KOPT-K1 (cell line): ENCODE measurements around the gene TMEM203.

Experiments
- H3K27ac ChIP-seq: fragments of 200-600 bp; sonication (generic); 2 replicates; pipeline ENCODE4 v1.5.1; 2016; ENCODE audit warnings: antibody characterized with exemption, mild to moderate bottlenecking, low read depth, low read length; ENCODE audit not compliant: poor library complexity, severe bottlenecking
- H3K36me3 ChIP-seq: fragments of 200-600 bp; sonication (generic); 2 replicates; pipeline ENCODE4 v1.5.1; 2017; ENCODE audit warnings: antibody characterized with exemption, mild to moderate bottlenecking, low read length, moderate library complexity; ENCODE audit not compliant: insufficient read depth
- H3K9me3 ChIP-seq: fragments of 200-600 bp; sonication (generic); 2 replicates; pipeline ENCODE4 v1.5.1; 2017; ENCODE audit warnings: antibody characterized with exemption, low read length, mild to moderate bottlenecking; ENCODE audit not compliant: insufficient read depth, poor library complexity, severe bottlenecking

TMEM203 gene

GRCh38 chr9:137218212-137218753, 12.8 kb upstream of the TMEM203 start:
- Histone ChIP-seq H3K36me3 (peaks cover 51% of the 10 kb centered on the region; the same call in 1 of the 2 replicates), H3K27ac (no peak overlapping the region), H3K9me3 (no peaks in the 10 kb centered on the region)

DNA sequence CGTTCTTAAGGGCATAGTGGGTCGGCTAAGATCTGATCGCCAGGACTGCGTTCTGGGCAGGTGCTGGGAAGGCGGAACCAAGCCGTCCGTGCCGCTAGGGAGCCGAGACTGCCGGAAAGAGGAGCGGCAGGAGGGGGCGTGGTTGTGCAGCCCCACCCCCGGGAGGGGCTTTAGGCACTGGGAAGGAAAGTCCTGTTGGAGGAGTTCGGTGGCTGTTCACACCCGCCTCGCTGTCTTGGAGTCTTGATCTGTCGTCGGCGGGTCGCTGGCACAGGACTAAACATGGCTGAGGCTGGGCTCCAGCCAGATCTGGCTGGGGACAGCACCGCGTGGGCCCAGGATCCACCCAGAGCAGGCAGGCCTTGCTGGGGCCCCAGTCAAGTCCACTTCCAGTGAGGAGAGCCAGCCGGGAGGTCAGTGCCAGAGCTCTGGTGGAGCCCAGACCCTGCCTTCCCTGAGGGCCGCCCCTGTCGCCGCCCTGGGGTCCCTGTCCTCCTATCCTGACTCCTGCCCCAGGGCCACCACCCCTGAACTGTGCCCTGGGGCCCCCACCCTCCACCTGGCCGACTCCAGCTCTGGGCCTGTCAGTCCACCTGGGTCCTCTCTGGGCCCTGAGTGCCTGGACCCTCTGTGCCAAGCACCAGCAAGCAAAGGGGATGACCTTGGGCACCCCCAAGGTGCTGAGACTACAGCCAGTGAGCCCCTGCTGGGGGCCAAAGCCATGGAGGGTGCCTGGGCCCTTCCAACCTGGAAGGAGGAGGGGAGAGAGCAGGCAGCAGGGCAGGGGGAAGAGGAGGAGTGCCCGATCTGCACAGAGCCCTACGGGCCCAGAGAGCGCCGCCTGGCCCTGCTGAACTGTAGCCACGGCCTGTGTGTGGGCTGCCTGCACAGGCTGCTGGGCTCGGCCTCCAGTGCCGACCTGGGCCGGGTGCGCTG, 12.1 kb upstream of the TMEM203 start:
- Histone ChIP-seq H3K27ac (no peak overlapping the region), H3K36me3 (peaks cover 58% of the 10 kb centered on the region; the same call in 1 of the 2 replicates), H3K9me3 (no peaks in the 10 kb centered on the region)

DNA sequence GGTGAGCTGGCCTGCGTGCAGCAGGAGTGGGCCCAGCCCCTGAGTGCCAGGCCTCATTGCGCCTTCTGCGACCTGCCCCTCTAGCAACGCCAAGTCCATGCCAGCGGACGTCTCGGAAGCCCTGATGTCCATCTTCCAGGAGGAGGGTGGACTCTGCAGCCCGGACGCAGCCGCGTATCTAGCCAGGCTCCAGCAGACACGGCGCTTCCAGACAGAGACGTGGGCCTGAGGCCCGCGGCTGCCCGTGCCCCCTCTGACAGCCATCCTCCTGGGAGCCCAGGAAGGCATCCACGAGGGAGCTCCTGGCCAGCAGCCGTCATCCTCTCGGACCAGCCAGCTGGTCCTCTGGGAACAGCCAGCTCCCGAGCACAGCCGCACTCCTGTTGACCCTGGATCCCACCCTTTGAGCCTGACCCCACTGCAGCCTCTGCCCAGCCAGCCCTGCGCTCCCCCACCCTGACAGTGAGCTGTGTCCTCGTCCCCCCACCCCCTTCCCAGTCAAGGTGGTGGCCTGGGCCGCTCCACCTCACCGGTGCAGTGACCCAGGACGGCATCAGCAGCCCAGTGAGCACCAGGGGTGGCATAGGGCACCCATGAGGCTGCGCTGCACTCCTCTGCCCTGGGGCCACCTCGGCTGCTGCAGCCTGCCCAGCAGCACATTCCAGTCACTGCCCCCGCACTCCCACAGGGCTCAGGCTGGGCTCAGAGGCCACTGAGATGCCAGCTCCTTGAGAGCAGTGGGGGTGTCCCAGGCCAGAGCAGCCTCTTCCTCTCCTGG, 10.9 kb upstream of the TMEM203 start:
- H3K36me3 ChIP-seq, result peaks cover 63% of the 10 kb centered on the region; the same call in 1 of the 2 replicates
- H3K27ac ChIP-seq, result no peak overlapping the region
- H3K9me3 ChIP-seq, result no peaks in the 10 kb centered on the region

DNA sequence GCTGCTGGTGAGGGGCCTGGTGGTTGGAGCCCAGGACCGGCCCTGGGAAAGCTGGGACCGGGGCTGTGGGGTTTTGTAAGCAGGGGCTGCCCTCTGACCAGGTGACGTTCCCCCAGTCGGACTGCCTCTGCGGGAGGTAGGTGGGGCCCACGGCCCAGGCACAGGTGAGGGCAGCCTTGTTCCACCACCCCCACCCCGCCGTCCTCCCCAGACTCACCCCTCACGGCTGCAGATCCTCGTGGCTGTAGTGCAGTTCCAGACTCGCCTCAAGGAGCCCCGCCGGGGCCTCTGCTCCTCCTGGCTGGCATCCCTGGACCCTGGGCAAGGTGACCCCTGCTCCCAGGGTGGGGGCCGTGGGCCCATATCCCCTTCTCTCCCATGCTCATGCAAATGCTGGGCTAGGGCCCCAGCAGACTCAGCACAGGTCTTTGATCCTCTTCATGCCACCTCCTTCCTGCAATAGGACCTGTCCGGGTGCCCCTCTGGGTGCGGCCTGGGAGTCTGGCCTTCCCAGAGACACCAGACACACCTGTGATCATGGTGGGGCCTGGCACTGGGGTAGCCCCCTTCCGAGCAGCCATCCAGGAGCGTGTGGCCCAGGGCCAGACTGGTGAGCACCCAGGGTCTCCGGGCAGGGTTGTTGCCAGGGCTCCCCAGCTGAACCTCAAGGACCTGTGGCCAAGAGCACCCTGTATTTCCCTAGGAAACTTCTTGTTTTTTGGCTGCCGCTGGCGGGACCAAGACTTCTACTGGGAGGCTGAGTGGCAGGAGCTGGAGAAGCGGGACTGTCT, 9.9 kb upstream of the TMEM203 start:
- Histone ChIP-seq H3K36me3 (peaks cover 72% of the 10 kb centered on the region; the same call in 1 of the 2 replicates), H3K27ac (no peak overlapping the region), H3K9me3 (no peaks in the 10 kb centered on the region)

DNA sequence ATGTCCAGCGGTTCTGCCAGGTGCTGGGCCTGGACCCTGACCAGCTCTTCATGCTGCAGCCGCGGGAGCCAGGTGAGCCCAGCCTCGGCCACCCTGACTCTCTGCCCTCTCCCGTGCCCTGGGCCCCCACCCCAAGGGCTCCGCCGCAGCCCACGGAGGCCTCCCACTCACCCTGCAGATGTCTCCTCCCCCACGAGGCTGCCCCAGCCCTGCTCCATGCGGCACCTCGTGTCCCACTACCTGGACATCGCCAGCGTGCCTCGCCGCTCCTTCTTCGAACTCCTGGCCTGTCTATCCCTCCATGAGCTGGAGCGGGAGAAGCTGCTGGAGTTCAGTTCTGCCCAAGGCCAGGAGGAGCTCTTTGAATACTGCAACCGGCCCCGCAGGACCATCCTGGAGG, 9.2 kb upstream of the TMEM203 start:
- Histone ChIP-seq H3K9me3 (no peaks in the 10 kb centered on the region), H3K36me3 (peaks cover 79% of the 10 kb centered on the region), H3K27ac (no peak overlapping the region)

GRCh38 chr9:137213160-137214060, 8.0 kb upstream of the TMEM203 start:
- Histone ChIP-seq H3K36me3 (peaks cover 84% of the 10 kb centered on the region), H3K27ac (no peak overlapping the region)

DNA sequence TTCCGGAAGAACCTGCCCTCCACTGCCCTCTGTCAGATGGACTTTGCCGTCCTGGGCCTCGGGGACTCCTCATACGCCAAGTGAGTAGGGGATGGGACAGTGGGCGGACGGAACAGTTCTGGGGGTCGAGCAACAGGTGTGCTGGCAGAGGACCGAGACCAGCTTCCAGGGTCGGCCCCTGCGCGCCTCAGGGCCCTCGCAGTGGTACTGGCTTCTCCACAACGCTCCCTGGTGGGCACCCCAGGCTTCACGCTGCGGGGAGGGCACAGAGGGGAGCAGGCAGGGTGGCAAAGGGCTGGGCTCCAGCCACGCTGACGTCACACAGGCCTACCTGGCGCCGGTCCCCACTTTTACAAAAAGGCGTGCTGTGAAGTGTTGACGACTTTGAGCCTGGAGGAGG, 7.1 kb upstream of the TMEM203 start:
- no peaks in the 10 kb centered on the region for H3K9me3 ChIP-seq
- peaks cover 86% of the 10 kb centered on the region for H3K36me3 ChIP-seq
- H3K27ac ChIP-seq, result no peak overlapping the region

More at GRCh38 chr9:137213160-137214060, 8.0 kb upstream of the TMEM203 start:
- H3K9me3 ChIP-seq, result no peaks in the 10 kb centered on the region

DNA sequence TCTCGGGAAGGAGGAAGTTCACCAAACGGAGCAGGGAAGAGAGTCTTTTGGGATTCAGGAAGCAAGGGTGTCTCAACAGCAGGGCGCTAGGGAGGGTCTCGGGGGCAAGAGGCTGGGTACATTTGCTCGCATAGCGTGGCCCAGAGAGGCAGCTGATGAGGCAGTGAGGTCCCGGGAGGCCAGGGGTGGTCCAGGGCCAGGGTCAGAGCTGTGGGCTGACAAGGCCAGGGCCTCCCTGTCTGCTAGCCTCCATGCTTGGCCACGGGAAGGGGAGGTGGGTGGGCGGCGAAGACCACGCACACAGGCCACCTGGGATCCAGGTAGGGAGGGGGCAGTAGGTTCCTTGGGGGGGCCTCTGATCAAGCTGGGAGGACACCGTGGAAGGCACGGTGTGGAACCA, 6.1 kb upstream of the TMEM203 start:
- H3K9me3 ChIP-seq, result no peaks in the 10 kb centered on the region
- peaks cover 84% of the 10 kb centered on the region for H3K36me3 ChIP-seq
- no peak overlapping the region for H3K27ac ChIP-seq

DNA sequence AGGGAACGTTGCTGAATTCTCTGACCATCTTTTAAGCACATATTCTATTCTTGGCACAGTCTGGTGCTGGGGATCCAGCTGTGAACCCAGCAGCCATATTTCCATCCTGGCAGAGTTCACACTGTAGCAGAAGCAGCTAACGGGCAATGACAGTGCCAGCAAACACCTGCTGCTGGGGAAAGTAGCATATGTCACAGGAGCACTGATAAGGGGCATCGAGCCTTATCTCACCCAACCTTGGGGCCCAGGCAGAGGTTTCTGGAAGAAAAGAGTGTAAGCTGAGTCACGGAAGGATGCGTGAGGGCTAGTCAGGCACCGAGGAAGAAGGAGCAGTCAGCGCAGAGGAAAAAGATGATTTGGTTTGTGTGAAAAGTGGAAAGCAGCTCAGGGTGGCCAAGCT, 1.2 kb upstream of the TMEM203 start:
- H3K36me3 ChIP-seq, result peaks cover 42% of the 10 kb centered on the region
- H3K27ac ChIP-seq, result peak overlapping the region; percentile 76

DNA sequence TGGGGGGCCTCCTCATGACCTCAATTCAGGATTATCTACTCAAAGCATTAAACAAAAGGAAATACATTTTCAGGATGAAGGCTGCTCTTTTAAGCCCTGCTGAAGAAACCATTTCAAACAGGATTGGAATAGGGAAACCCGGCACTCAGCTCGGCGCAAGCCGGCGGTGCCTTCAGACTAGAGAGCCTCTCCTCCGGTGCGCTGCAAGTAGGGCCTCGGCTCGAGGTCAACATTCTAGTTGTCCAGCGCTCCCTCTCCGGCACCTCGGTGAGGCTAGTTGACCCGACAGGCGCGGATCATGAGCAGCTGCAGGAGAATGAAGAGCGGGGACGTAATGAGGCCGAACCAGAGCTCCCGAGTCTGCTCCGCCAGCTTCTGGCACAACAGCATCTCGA, 720 bp downstream of the TMEM203 start:
- no peaks in the 10 kb centered on the region for H3K9me3 ChIP-seq
- H3K27ac ChIP-seq, result peak overlapping the region; percentile 76
- peaks cover 25% of the 10 kb centered on the region for H3K36me3 ChIP-seq

More for the DNA sequence above, 1.2 kb upstream of the TMEM203 start:
- H3K9me3 ChIP-seq, result no peaks in the 10 kb centered on the region

- Histone ChIP-seq H3K36me3 (peaks cover 10% of the 10 kb centered on the region; the same call in 1 of the 2 replicates), H3K9me3 (no peaks in the 10 kb centered on the region), H3K27ac (no peak overlapping the region)
These were observed 2.5 kb downstream of the TMEM203 start for GRCh38 chr9:137202966-137203365.

DNA sequence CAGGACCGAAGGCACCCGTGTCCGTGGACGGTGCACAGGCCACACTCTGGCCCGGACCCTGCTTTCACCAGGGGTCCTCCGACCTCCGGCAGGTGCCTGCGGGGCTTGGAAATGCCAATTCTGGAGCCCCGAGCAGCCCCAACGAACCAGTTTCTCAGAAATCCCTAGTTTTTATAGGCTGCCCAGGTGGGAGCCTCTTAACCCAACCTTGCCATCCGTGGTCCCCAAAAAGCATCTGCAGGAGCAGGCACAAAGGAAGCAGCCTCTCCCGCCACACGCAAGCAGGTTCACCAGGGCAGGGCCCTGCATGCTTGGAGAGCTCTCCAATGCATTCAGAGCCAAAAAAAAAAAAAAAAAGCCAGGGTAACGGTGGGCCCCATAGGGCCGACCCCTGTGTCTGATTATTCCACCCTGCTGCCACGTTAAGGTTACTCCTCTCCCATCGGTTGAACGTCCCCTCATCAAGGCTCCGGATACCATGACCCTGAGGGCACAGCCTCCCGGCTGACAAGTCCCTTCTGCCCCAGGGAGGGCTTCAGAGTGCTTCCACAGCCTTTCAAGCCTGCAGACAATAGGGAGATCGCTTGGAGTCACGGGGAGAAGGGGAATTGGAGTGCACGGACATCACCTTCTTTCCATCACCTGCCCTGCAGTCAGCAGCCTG, 4.1 kb downstream of the TMEM203 start:
- peak overlapping the region; percentile 71 for H3K27ac ChIP-seq
- H3K9me3 ChIP-seq, result no peaks in the 10 kb centered on the region
- no peaks in the 10 kb centered on the region for H3K36me3 ChIP-seq
